ENCODE measurements around the gene CFDP1.
A peak's percentile ranks its signal among the peaks of the same experiment; 100 is the strongest.

CFDP1 gene

DNA sequence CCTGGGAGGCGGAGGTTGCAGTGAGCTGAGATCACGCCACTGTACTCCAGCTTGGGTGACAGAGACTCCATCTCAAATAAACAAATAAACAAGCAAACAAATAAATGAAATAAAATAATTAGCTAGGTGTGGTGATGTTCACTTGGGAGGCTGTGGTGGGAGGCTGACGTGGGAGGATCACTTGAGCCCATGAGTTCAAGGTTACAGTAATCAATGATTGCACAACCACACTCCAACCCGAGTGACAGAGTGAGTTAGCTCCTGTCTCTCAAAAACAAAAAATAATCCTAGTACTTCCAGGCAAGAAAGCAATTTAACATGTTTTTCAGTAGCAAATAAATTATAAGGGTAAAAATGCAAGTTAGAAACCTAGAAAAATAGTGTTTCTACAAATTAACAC lies 26.4 kb downstream of the CFDP1 start:
- Histone ChIP-seq H3K4me3 (ENCODE audit: low read length, poor library complexity, severe bottlenecking) (no peak overlapping the region), H3K9ac (ENCODE audit: low read depth, low read length, poor library complexity, severe bottlenecking) (no peak overlapping the region), H3K4me2 (ENCODE audit: low read depth, low read length, poor library complexity, severe bottlenecking) (no peak overlapping the region), H2AFZ (ENCODE audit: low read length) (no peak overlapping the region), H3K9me2 (replicated peaks; ENCODE audit: low read depth, low read length) (no peaks in the 10 kb centered on the region), H3F3A (ENCODE audit: low read depth) (no peaks in the 10 kb centered on the region), H3K9me3 (ENCODE audit: insufficient read depth, low read depth, low read length) (no peaks in the 10 kb centered on the region), H3K79me2 (ENCODE audit: insufficient read depth, low read length) (no peaks in the 10 kb centered on the region), H3K27me3 (ENCODE audit: insufficient read depth, low read length, poor library complexity, severe bottlenecking) (no peaks in the 10 kb centered on the region), H4K20me1 (ENCODE audit: insufficient read depth, low read length, poor library complexity, severe bottlenecking) (no peaks in the 10 kb centered on the region), H3K4me1 (ENCODE audit: insufficient read depth, low read length, poor library complexity, severe bottlenecking) (no peaks in the 10 kb centered on the region), H3K36me3 (ENCODE audit: insufficient read depth, low read length) (peaks cover 37% of the 10 kb centered on the region; the same call in 1 of the 2 replicates)
- TF ChIP-seq EZH2phosphoT487 (IDR thresholded peaks at IDR 0.05; ENCODE audit: borderline replicate concordance): no peak
- TF ChIP-seq, protein P1, sequence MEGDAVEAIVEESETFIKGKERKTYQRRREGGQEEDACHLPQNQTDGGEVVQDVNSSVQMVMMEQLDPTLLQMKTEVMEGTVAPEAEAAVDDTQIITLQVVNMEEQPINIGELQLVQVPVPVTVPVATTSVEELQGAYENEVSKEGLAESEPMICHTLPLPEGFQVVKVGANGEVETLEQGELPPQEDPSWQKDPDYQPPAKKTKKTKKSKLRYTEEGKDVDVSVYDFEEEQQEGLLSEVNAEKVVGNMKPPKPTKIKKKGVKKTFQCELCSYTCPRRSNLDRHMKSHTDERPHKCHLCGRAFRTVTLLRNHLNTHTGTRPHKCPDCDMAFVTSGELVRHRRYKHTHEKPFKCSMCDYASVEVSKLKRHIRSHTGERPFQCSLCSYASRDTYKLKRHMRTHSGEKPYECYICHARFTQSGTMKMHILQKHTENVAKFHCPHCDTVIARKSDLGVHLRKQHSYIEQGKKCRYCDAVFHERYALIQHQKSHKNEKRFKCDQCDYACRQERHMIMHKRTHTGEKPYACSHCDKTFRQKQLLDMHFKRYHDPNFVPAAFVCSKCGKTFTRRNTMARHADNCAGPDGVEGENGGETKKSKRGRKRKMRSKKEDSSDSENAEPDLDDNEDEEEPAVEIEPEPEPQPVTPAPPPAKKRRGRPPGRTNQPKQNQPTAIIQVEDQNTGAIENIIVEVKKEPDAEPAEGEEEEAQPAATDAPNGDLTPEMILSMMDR (conservative IDR thresholded peaks at IDR 0.05; ENCODE audit: low read length): no peak

DNA sequence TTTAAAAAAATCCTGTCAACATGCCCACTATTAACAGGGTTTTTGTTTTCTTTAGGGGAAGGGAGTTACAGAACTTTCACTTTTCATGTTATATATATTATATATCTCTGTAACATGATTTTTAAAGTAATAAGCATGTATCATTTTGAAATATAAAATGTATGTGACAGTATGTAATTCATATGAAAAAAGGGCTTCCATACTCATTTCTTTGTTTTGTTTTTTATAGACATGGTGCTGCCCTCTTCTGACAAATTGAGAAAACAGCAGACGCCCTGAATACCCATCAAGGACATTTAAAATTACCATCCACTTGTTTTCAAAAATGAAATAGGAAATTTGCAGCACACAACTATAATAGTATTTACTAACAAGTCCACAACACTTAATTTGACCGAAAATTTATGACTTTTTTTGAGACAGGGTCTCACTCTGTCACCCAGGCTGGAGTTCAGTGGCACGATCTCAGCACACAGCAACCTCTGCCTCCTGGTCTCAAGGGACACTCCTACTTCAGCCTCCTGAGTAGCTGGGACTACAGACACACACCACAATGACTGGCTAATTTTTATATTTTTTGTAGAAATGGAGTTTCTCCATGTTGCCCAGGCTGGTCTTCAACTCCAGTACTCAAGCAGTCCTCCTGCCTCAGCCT lies 30.4 kb downstream of the CFDP1 start:
- Histone ChIP-seq H2AFZ (ENCODE audit: low read length) (no peak overlapping the region), H3K4me1 (ENCODE audit: insufficient read depth, low read length, poor library complexity, severe bottlenecking) (no peaks in the 10 kb centered on the region), H3K4me3 (ENCODE audit: low read length, poor library complexity, severe bottlenecking) (no peak overlapping the region), H3F3A (ENCODE audit: low read depth) (no peaks in the 10 kb centered on the region), H3K27me3 (ENCODE audit: insufficient read depth, low read length, poor library complexity, severe bottlenecking) (no peaks in the 10 kb centered on the region), H3K4me2 (ENCODE audit: low read depth, low read length, poor library complexity, severe bottlenecking) (no peak overlapping the region), H3K9ac (ENCODE audit: low read depth, low read length, poor library complexity, severe bottlenecking) (no peak overlapping the region), H3K79me2 (ENCODE audit: insufficient read depth, low read length) (no peaks in the 10 kb centered on the region), H3K9me2 (replicated peaks; ENCODE audit: low read depth, low read length) (no peaks in the 10 kb centered on the region), H4K20me1 (ENCODE audit: insufficient read depth, low read length, poor library complexity, severe bottlenecking) (no peaks in the 10 kb centered on the region), H3K9me3 (ENCODE audit: insufficient read depth, low read depth, low read length) (no peaks in the 10 kb centered on the region), H3K36me3 (ENCODE audit: insufficient read depth, low read length) (peaks cover 13% of the 10 kb centered on the region; the same call in 1 of the 2 replicates)
- TF ChIP-seq EZH2phosphoT487 (IDR thresholded peaks at IDR 0.05; ENCODE audit: borderline replicate concordance): no peak
- TF ChIP-seq, protein P1 (conservative IDR thresholded peaks at IDR 0.05; ENCODE audit: low read length): peak; percentile 75

DNA sequence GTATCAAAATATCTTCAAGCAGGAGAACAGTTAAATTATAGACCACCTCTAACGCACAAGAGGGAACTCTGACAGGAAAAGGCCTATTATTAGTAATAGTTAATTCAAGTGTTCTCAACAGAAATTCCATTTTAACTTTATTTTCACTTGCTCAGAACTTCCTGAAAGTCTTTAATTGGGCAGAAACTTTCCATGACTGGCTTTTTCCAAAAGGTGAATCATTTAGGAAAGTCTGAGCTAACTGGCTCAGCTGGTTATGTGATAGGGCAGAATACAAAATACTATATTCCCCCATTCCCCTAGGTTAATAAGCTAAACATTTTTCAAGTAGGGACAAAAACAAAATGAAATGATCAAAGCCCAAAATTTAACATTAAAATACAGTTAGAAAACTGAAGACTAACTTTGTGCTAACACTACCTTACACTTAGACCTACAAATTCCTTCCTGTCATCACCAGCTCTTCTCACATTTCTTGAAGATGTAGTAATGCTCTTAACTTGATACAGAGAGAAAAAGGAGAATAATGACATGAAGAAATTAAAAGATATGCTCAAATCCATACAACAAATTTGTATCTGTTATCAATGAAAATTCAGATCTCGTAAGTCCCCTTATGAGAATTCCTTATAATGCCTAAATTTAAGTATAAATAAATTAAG lies 31.0 kb downstream of the CFDP1 start:
- H3K9me3 ChIP-seq (ENCODE audit: insufficient read depth, low read depth, low read length): no peaks in the 10 kb centered on the region
- H3K4me2 ChIP-seq (ENCODE audit: low read depth, low read length, poor library complexity, severe bottlenecking): no peak overlapping the region
- H3K4me3 ChIP-seq (ENCODE audit: low read length, poor library complexity, severe bottlenecking): no peak overlapping the region
- no peaks in the 10 kb centered on the region for H3K9me2 ChIP-seq (replicated peaks; ENCODE audit: low read depth, low read length)
- H3K79me2 ChIP-seq (ENCODE audit: insufficient read depth, low read length): no peaks in the 10 kb centered on the region
- no peaks in the 10 kb centered on the region for H3K27me3 ChIP-seq (ENCODE audit: insufficient read depth, low read length, poor library complexity, severe bottlenecking)
- no peaks in the 10 kb centered on the region for H3K4me1 ChIP-seq (ENCODE audit: insufficient read depth, low read length, poor library complexity, severe bottlenecking)
- TF ChIP-seq, protein P1 (conservative IDR thresholded peaks at IDR 0.05; ENCODE audit: low read length): no peak
- TF ChIP-seq EZH2phosphoT487 (IDR thresholded peaks at IDR 0.05; ENCODE audit: borderline replicate concordance): no peak
- no peaks in the 10 kb centered on the region for H3F3A ChIP-seq (ENCODE audit: low read depth)
- no peak overlapping the region for H3K9ac ChIP-seq (ENCODE audit: low read depth, low read length, poor library complexity, severe bottlenecking)
- H2AFZ ChIP-seq (ENCODE audit: low read length): no peak overlapping the region
- H4K20me1 ChIP-seq (ENCODE audit: insufficient read depth, low read length, poor library complexity, severe bottlenecking): no peaks in the 10 kb centered on the region
- H3K36me3 ChIP-seq (ENCODE audit: insufficient read depth, low read length): peaks cover 13% of the 10 kb centered on the region; the same call in 1 of the 2 replicates

Data from Loucy (cell line).